ENCODE data around the gene SPARC.

The SPARC gene, protein sequence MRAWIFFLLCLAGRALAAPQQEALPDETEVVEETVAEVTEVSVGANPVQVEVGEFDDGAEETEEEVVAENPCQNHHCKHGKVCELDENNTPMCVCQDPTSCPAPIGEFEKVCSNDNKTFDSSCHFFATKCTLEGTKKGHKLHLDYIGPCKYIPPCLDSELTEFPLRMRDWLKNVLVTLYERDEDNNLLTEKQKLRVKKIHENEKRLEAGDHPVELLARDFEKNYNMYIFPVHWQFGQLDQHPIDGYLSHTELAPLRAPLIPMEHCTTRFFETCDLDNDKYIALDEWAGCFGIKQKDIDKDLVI

DNA sequence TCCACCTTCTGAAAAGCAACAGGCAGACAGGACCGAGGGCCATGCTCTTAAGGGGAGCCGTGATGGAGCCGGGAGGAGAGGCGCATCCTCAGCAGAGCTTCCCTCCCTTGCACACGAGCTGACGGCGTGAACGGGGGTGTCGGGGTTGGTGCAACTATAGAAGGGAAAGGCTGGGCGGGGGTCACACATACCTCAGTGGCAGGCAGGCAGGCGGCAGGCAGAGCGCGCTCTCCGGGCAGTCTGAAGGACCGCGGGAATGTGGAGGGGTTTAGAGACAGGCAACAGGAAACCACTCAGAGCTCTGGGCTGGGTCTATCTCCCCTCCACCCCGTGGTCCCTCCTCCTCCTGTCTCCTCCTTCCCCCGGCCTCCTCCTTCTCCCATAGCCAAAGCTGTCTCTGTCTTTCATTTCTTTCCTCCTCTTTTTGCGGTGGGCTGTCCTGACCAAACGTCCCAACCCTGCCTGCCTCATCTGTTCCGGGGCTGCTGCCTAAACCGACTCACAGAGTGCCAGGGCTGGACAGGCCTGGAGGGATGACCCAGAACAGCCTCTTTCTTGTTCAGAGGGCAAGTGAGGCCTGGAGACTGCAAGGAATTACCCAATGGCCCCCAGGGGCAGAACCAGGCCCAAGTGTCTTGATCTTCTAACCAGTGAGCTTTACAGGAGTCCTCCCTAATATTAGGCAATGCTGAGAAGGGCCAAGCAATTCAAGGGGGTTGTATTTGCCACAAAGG, at the start of gene SPARC:
Gene SPARC (minus strand): TSS at position 242 of the 734 bp plus-strand sequence. CDS start 10,727 bp downstream, outside the sequence.
- peak; percentile 99 for DNase-seq (ENCODE audit: low read depth)

DNA sequence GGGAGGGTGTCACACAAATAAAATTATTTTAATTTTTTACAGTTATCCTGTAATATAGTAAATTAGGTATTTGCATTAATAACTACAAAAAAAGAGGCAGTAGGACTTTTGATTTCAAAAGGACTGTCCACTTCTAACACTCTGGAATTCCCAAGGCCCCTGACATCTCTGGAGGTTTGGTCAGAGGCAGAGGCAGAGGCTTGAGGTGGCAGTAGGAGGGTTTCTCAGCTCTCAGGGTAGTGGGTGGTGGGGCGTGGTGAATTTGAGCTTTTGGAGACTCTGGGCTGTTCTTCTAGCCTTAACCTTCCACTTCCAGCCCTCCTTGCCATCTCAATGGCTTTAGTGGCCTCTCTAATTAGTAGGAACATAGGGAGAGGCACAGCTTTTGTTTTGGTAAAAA, 48.9 kb upstream of the SPARC start:
- no peak for DNase-seq (ENCODE audit: low read depth)

- DNase-seq (ENCODE audit: low read depth), result no peak
Measured at GRCh38 chr5:151734064-151734408, 47.3 kb upstream of the SPARC start.

DNA sequence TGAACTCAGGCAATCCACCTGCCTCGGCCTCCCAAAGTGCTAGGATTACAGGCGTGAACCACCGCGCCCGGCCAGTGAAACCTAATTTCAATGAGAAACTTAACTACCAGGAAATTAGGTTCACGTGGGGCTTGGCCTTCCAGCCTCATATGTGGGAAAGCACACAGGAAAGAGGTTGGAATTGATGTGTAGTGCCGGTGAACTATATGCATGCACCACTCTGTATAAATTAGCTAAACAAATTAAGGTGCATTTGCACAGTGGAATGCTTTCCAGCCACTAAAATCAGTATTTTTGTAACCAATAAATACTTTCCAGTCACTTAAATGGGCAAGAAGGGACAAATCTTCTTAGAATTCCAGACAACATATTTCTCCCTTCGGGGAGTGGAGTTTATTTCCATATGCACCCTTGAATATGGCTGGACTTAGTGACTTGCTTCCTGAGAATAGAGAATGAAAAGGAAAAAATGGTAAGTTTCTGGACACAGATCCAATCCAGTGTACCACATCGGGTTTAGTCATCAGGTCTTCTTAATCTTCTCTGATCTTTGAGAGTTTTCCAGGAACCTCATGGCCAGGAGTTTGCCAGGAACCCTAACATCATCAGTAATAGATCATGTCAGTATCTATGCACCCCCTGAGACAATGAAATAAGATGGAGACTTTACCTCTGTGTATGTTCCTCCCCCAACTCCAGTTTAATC, 46.8 kb upstream of the SPARC start:
- DNase-seq (ENCODE audit: low read depth), result peak; percentile 71

- DNase-seq (ENCODE audit: low read depth), result no peak
Measured at GRCh38 chr5:151730381-151730780, 43.7 kb upstream of the SPARC start.

DNA sequence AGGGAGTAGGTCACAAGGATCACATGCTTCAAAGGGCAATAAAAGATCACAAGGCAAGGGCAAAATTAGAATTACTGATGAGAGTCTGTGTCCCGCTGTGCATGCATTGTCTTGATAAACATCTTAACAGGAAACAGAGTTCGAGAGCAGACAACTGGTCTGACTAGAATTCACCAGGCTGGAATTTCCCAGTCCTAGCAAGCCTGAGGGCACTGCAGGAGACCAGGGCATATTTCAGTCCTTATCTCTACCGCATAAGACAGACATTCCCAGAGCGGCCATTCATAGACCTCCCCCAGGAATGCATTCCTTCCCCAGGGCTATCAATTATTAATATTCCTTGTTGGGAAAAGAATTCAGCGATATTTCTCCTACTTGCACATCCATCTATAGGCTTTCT, 42.9 kb upstream of the SPARC start:
- DNase-seq (ENCODE audit: low read depth), result peak; percentile 74

DNA sequence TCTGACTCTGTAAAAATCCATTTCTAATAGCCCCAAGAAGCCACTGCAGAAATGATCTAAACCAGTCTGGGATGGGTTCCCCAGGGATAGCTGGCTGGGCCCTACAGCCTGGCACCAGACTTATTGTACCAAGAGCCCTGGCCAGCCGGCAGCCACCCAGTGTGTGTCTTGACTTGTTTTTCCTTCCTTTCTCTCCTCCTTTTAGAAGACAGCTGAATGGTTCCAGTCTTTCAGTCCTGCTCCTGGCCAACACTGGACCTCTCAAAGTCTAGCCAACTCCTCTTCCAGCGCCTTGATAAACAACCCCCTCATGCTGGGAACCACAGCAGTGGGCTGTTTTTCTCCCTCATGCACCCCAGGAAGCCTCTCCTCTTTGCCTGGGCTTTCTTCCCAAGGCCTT, 37.6 kb upstream of the SPARC start:
- DNase-seq (ENCODE audit: low read depth), result no peak

- no peak for DNase-seq (ENCODE audit: low read depth)
Measured at GRCh38 chr5:151722546-151722945, 35.8 kb upstream of the SPARC start.

GRCh38 chr5:151721812-151722391, 35.2 kb upstream of the SPARC start:
- DNase-seq (ENCODE audit: low read depth), result no peak

DNA sequence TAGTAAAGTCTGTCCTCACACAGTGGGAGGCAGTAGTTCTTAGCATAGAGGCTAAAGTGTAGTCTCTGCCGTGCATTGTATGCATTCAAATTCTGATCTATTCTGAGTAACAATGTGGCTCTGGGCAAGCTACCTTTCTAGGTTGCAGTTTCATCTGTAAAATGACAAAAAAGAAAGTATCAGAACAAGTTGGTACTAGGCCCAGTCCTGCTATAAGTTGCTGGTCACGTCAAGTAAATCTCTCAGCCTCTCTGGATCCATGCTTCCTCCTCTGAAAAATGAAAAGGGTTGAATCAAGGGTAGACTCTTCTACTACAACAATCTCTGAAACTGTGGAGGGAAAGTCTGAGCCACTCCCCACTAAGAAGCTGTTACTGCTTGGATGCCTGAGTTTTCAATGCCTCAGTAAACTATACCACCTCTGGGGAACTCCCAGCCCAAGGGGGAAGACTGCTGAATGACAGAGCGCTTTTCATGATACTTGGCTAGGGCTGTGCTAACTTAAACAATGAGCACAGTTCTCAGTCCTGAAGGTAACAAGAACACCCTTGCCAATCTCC, 34.5 kb upstream of the SPARC start:
- DNase-seq (ENCODE audit: low read depth), result no peak

- DNase-seq (ENCODE audit: low read depth), result no peak
Measured at GRCh38 chr5:151720215-151720614, 33.5 kb upstream of the SPARC start.

GRCh38 chr5:151719228-151720000, 32.7 kb upstream of the SPARC start:
- peak; percentile 72 for DNase-seq (ENCODE audit: low read depth)

GRCh38 chr5:151718646-151719045, 31.9 kb upstream of the SPARC start:
- DNase-seq (ENCODE audit: low read depth), result peak; percentile 96

- peak; percentile 86 for DNase-seq (ENCODE audit: low read depth)
Measured at GRCh38 chr5:151718153-151718552, 31.4 kb upstream of the SPARC start.

DNA sequence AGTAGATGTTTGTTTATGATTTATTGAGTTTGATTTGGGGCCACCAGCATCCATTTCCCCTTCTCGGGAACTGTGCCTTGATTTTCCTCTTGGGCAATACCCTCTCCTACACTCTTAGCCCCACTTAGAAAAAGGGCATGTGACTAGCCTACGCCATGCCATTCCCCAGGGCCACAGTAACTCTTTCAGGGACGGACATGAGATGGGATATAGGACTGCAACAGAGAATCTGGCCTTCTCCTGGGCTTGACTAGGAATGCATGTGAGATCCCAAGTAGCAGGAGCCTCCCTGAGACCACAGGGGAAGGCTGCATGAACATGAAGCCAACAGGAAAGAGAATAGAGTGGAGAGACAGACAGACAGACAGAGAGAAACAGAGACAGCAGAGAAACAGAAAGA, 30.7 kb upstream of the SPARC start:
- DNase-seq (ENCODE audit: low read depth), result peak; percentile 52

GRCh38 chr5:151709109-151709735, 22.5 kb upstream of the SPARC start:
- no peak for DNase-seq (ENCODE audit: low read depth)

GRCh38 chr5:151708126-151708525, 21.4 kb upstream of the SPARC start:
- DNase-seq (ENCODE audit: low read depth), result peak; percentile 59

DNA sequence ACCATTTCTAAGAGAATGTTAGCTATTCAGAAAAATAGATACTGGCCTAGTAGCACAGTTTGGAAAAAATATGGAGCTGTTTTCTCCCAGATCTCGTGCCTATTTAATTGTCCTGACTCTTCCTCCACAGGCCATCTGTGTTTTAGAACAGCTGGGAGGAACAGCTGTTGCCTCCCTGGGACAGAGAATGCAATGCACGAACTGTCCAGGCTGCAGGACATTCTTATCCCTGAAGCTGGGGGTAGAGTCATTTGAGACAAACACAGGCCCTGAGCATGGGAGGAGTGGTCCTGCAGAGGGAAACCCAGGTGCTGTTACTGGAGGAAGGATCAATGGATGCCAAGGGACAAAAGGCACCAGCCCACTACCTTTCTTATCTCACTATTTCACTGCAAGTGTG, 20.9 kb upstream of the SPARC start:
- peak; percentile 39 for DNase-seq (ENCODE audit: low read depth)

DNA sequence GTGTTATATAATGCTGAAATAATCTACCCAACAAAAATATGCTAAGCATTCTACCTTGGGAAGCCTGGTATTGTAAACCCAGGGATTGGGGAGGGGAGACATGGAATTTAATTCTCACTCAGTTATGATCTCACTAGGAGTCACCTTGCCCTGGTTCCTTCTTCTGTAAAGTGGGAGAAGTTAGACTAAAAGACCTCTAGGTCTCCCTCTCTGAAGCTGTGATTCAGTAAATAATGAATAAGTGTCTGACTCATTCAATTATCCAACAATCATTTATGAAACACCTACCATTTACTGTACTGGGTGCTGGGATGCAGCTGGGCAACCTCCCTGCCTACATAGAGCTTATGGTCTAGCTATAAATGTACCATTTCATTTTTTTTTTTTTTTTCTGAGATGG, 20.2 kb upstream of the SPARC start:
- DNase-seq (ENCODE audit: low read depth), result peak; percentile 37

DNA sequence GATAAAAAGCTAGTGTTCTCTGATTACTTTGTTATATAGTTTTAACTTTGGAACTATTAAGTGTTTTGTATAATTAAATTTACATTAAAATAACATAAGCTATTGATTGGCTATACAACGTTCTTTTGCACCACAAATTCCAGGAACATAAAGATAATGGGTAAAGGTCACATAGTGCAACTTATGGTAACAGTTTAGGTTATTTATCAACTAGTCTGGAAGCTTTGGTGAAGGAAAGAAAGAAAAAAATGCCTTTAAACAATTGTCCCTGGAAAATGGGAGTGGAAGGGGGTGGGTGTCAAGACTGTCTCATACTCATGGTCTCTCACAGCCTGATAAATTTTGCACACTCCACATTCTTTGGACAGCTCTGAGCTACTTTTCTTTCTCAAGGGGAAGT, 17.1 kb upstream of the SPARC start:
- DNase-seq (ENCODE audit: low read depth), result no peak

DNA sequence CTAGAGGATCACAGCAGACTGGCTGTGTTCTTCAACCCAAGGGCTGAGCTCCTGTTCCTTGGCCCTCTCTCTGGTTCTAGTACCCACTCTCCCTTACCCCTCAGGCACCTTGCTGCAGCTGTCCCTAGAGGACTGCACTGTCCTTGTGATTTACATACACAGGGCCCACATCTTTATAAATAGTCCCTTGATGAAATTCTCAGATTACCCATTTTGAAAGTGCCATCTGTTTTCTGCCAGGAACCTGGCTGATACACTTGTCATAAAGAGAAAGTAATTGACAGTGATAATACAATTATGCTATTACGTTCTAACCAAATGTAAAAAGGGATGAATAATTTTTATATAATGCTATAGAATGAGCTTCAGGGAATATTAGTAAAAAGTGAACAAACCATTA, 16.5 kb upstream of the SPARC start:
- no peak for DNase-seq (ENCODE audit: low read depth)
